Activated CD4-positive, alpha-beta memory T cell treated with anti-CD3 and anti-CD28 coated beads, Interleukin-2, amount 10 ng/mL, durations not matched to agents 7 days and 5 days (primary cell): ENCODE results near the gene NCKAP1. TPM values are rescaled to one million over a fixed set of nuclear protein-coding genes. Genes with fewer than 3 reads are reported as not detected.
"Not testable (repeated sequence)": the region's sequence is repeated elsewhere in the genome, so short reads cannot be mapped to it uniquely, and the experiment has no call there.

Experiments
- CTCF ChIA-PET: fragments of 350-600 bp; sonication (Branson Sonifier 250); formaldehyde crosslinking; loops from one replicate; lab custom pipeline; 2021; ENCODE audit warnings: antibody characterized with exemption, inconsistent platforms; lab: Charles Lee
- POLR2A ChIA-PET: fragments of 350-600 bp; sonication (Branson Sonifier 250); formaldehyde crosslinking; loops from one replicate; lab custom pipeline; 2021; ENCODE audit warnings: antibody characterized with exemption; lab: Charles Lee
- DNase-seq: peaks from one replicate; pipeline ENCODE4 v3.0.0-alpha.2; 2020
- H3K27ac Mint-ChIP-seq: one replicate; pipeline ENCODE4 v1.8.0; 2021; ENCODE audit warnings: mild to moderate bottlenecking, mixed read lengths
- H3K27me3 Mint-ChIP-seq: one replicate; pipeline ENCODE4 v1.8.0; 2021; ENCODE audit warnings: mixed read lengths
- H3K36me3 Mint-ChIP-seq: one replicate; pipeline ENCODE4 v1.8.0; 2021; ENCODE audit warnings: low read depth, mixed read lengths
- H3K4me1 Mint-ChIP-seq: one replicate; pipeline ENCODE4 v1.8.0; 2021; ENCODE audit warnings: mixed read lengths
- H3K4me3 Mint-ChIP-seq: one replicate; pipeline ENCODE4 v1.8.0; 2021; ENCODE audit warnings: mild to moderate bottlenecking, mixed read lengths
- H3K9me3 Mint-ChIP-seq: one replicate; pipeline ENCODE4 v1.8.0; 2021; ENCODE audit warnings: mixed read lengths
- total RNA-seq, 2 experiments: library from RNA; stranded (reverse); gene quantifications; one replicate each; pipeline ENCODE4 v1.2.3, GENCODE V29; 2021

NCKAP1 gene
- total RNA-seq, 2 experiments from 2014 or later: 4.1 to 4.3 TPM

DNA sequence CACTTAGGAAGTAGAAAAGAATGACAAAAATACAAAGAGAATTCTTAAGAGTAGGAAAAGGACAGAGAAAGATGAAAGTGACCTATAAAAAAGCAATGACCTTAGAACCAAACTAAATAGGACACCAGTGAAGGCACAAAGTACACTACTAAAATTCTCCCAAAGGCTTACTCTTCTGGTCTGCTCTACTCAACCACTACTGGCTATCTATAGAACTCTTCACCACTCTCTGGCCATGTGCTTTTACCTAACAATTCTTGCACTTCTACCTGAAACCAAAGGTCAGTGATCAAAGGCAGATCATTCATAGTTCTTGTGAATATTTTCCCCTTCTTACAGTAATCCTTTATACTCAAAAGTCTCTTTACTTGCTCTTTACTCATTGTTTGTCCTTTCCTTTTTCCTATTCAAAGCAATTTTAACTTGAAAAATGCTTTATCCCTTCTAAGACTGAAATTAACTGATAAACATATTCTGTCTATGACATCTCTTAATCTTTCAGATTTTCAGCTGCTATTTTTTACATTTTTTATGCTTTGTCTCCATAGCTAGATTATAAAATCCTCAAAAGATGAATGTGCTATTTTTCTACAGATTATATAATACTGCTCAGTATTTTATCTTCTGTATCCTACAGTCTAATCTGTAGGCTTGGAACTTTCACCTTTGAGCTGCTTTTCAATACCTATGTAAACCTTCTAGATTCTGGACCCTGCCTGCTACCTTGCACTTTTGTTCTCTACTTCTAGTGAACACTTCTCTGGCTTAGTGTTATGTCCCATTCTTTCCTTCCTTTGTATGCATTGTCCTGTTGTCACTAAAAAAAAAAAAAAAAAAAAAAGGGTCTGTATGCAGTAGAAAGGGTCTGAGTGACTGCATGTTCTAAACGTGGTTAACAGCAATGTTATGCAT lies 64.6 kb downstream of the NCKAP1 start:
- no peak for DNase-seq
- Mint-ChIP-seq H3K9me3 (peaks cover 4% of the 10 kb centered on the region), H3K4me3 (no peak overlapping the region), H3K27ac (no peak overlapping the region), H3K4me1 (no peaks in the 10 kb centered on the region), H3K36me3 (peaks cover 6% of the 10 kb centered on the region), H3K27me3 (no peaks in the 10 kb centered on the region)
- ChIA-PET CTCF (interaction anchor here (0.7 kb wide), 1 partner anchor 102 kb away, joined by 7 read pairs; no protein-coding TSS in a partner anchor), POLR2A (no interaction called here)

DNA sequence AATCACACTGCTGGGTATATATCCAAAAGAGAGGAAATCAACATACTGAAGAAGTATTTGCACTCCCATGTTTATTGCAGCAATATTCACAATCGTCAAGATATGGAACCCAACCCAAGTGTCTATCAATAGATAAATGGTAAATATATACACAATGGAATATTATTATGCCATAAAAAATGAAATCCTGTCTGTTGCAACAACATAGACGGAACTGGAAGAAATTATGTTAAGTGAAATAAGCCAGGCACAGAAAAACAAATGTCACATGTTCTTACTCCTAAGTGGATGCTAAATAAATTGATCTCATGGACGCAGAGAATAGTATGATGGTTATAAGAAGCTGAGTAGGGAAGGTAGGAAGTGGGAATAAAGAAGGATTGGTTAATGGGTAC lies 65.7 kb downstream of the NCKAP1 start:
- H3K4me3 Mint-ChIP-seq: no peak overlapping the region
- peaks cover 6% of the 10 kb centered on the region for H3K36me3 Mint-ChIP-seq
- DNase-seq: no peak
- H3K9me3 Mint-ChIP-seq: peaks cover 4% of the 10 kb centered on the region
- no peaks in the 10 kb centered on the region for H3K4me1 Mint-ChIP-seq
- ChIA-PET CTCF (no interaction called here), POLR2A (no interaction called here)
- no peaks in the 10 kb centered on the region for H3K27me3 Mint-ChIP-seq
- no peak overlapping the region for H3K27ac Mint-ChIP-seq

DNA sequence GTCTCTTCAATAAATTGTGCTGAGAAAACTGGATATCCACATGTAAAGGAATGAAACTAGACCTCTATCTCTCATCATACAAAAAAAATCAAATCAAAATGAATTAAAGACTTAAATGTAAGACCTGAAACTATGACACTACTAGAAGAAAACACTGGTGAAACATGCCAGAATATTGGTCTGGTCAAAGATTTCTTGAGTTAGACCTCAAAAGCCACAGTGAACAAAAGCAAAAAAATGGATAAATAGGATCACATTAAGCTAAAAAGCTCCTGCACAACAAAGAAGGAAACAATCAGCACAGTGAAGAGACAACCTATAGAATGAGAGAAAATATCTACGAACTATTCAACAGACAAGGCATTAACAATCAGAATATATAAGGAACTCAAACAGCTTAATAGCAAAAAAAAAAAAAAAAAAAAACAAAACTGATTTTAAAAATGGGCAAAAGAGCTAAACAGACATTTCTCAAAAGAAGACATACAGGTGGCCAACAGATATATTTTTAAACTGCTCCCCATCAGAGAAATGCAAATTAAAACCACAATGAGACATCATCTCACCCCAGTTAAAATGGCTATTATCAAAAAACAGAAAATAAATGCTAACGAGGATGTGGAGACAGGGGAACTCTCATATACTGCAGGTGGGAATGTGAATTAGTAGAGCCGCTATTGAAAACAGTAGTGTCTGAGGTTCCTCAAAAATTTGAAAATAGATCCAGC lies 66.3 kb downstream of the NCKAP1 start:
- Mint-ChIP-seq H3K4me1 (no peaks in the 10 kb centered on the region), H3K27me3 (no peaks in the 10 kb centered on the region), H3K4me3 (no peak overlapping the region), H3K9me3 (peaks cover 4% of the 10 kb centered on the region), H3K27ac (no peak overlapping the region), H3K36me3 (peaks cover 6% of the 10 kb centered on the region)
- POLR2A ChIA-PET: no interaction called here
- DNase-seq: no peak
- CTCF ChIA-PET: interaction anchor here (0.6 kb wide), 1 partner anchor 10 kb away, joined by 4 read pairs; no protein-coding TSS in a partner anchor

DNA sequence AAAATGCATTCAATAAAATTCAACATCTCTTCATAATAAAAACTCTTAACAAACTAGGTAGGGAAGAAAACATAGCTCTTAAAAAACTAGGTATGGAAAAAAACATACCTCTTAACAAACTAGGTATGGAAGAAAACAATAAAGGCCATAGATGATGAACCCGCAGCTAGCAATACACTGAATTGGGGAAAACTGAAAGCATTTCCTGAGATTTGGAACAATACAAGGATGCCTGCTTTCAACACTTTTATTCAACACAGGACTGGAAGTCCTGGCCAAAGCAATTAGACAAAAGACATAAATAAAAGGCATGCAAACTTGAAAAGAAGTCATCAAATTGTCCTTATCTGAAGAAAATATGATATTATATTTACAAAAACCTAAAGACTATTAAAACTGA lies 67.8 kb downstream of the NCKAP1 start:
- CTCF ChIA-PET: no interaction called here
- Mint-ChIP-seq H3K27me3 (no peaks in the 10 kb centered on the region), H3K4me1 (no peaks in the 10 kb centered on the region), H3K27ac (no peak overlapping the region), H3K9me3 (peaks cover 4% of the 10 kb centered on the region), H3K4me3 (no peak overlapping the region), H3K36me3 (peaks cover 6% of the 10 kb centered on the region)
- POLR2A ChIA-PET: no interaction called here
- DNase-seq: no peak

DNA sequence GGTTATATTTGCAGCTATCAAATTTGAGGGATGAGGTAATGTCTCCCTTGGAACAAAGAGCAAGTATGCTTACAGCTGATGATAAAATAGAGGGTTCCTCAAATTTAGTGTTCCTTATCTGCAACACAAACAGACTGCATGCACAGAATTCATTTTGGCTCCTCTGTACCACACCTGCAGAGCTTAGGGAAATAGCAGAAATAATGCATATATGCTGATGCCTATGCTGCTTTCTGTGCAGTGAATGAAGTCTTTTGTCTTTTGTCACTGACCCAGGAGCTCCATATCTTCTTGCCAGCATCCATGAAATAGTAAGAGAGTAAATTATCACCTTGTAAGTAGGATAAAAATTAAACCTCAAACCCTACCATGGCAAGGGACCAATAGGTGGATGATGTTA lies 69.8 kb downstream of the NCKAP1 start:
- H3K36me3 Mint-ChIP-seq: peaks cover 6% of the 10 kb centered on the region
- no peaks in the 10 kb centered on the region for H3K4me1 Mint-ChIP-seq
- ChIA-PET CTCF (interaction anchor here (0.9 kb wide), 1 partner anchor 12 kb away, joined by 3 read pairs; no protein-coding TSS in a partner anchor), POLR2A (no interaction called here)
- H3K27ac Mint-ChIP-seq: no peak overlapping the region
- peaks cover 4% of the 10 kb centered on the region for H3K9me3 Mint-ChIP-seq
- DNase-seq: no peak
- H3K4me3 Mint-ChIP-seq: no peak overlapping the region
- no peaks in the 10 kb centered on the region for H3K27me3 Mint-ChIP-seq

DNA sequence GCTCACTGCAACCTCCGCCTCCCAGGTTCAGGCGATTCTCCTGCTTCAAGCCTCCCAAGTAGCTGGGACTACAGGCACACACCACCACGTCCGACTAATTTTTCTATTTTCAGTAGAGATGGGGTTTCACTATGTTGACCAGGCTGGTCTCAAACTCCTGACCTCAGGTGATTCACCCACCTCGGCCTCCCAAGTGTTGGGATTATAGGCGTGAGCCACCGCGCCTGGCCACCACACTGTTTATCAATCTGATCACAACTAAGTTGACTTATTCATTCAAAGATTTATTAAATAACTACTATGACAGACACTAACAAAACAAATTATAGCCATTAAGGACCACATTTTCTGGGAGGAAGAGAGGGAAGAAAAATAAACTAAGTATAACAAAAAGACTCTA lies 71.9 kb downstream of the NCKAP1 start:
- H3K27ac Mint-ChIP-seq, H3K27me3 Mint-ChIP-seq, H3K36me3 Mint-ChIP-seq, CTCF ChIA-PET, H3K9me3 Mint-ChIP-seq, POLR2A ChIA-PET, H3K4me1 Mint-ChIP-seq, H3K4me3 Mint-ChIP-seq, DNase-seq: not testable (repeated sequence)

DNA sequence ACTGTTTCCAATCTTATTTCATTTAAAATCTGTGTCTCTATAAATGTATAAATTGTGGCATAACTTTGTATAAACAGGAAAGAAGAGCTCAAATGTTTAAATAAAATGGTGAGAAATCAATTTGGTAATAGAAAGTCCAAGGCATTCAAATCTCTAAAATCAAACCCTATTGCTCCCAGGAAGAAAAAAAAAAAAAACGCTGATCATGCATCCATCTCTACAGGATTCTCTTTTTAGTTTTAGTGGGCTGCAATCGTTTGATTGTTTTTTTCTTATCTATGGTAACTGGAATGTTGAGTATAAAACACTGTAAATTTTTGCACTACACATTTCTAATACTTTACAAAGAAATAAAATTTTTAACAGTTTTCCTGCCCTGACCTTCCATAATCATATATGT lies 75.6 kb downstream of the NCKAP1 start:
- POLR2A ChIA-PET: no interaction called here
- H3K27ac Mint-ChIP-seq: no peak overlapping the region

DNA sequence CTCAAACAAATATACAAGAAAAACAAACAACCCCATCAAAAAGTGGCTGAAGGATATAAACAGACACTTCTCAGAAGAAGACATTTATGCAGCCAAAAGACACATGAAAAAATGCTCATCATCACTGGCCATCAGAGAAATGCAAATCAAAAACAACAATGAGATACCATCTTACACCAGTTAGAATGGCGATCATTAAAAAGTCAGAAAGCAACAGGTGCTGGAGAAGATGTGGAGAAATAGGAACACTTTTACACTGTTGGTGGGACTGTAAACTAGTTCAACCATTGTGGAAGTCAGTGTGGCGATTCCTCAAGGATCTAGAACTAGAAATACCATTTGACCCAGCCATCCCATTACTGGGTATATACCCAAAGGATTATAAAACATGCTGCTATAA lies 77.4 kb downstream of the NCKAP1 start:
- H3K9me3 Mint-ChIP-seq, DNase-seq, H3K4me3 Mint-ChIP-seq, CTCF ChIA-PET, H3K4me1 Mint-ChIP-seq, H3K27ac Mint-ChIP-seq, H3K36me3 Mint-ChIP-seq, H3K27me3 Mint-ChIP-seq, POLR2A ChIA-PET: not testable (repeated sequence)

More for the DNA sequence above, 75.6 kb downstream of the NCKAP1 start:
- CTCF ChIA-PET: interaction anchor here (0.7 kb wide), 1 partner anchor 9 kb away, joined by 4 read pairs; no protein-coding TSS in a partner anchor
- Mint-ChIP-seq H3K9me3 (no peaks in the 10 kb centered on the region), H3K4me1 (no peaks in the 10 kb centered on the region), H3K36me3 (peaks cover 7% of the 10 kb centered on the region), H3K27me3 (no peaks in the 10 kb centered on the region), H3K4me3 (no peak overlapping the region)
- no peak for DNase-seq

DNA sequence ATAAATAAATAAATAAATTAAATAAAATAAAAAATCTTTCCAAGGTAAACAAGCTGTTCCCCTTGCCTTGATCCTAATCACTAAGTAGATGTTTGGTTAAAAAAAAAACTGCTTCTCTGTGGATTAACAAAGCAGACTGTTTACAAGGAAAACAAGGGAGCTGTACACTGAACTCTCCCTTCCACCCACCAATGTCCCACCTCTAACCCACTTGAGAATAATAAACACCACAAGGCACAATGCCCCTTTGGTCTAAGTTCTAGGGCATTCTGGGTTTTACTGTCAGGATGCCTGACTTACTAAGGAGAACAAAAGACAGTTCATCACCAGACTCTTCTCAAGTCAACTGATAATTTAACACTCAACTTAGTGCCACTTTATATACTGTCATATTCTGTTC lies 83.5 kb downstream of the NCKAP1 start:
- Mint-ChIP-seq H3K27me3 (no peaks in the 10 kb centered on the region), H3K9me3 (no peaks in the 10 kb centered on the region), H3K36me3 (peaks cover 8% of the 10 kb centered on the region), H3K27ac (no peak overlapping the region), H3K4me1 (peaks cover 27% of the 10 kb centered on the region), H3K4me3 (no peak overlapping the region)
- POLR2A ChIA-PET: no interaction called here
- CTCF ChIA-PET: no interaction called here
- no peak for DNase-seq

DNA sequence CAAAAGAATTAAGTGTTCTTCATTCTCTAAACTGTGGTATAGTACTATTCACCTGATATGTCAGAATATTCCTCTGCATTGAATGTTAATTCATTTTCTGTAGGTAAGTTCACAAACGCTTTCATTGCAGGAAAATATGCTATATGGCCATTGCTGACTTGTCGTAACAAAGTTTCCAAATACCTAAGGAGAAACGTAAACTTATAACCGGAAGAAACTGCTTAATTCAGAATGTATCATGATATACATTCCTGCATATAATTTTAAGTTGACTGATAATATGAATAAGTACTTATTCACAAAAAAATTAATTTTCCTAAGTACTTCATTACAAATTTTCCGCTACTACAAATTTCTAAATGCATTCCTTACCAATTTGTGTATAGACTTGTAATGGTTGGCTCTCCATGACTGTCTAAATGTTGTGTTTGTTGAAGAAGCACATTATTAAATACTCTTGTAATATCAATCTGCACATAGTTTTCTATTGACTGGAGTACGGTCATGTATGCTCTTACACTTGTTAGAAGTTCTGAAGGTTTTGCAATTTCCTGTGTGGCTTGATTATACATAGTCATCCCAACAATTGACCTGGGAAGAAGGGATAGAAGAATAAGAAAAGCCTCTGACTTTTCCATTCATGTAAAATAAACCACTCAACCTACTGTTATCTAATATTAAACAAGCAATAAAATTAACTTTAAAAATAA lies 85.4 kb downstream of the NCKAP1 start:
- no peaks in the 10 kb centered on the region for H3K9me3 Mint-ChIP-seq
- peaks cover 8% of the 10 kb centered on the region for H3K36me3 Mint-ChIP-seq
- ChIA-PET POLR2A (interaction anchor here (1.1 kb wide), 2 partner anchors 54 to 239 kb away, joined by 3 read pairs; no protein-coding TSS in a partner anchor), CTCF (interaction anchor here (0.7 kb wide), 1 partner anchor 218 kb away, joined by 3 read pairs; no protein-coding TSS in a partner anchor)
- no peaks in the 10 kb centered on the region for H3K27me3 Mint-ChIP-seq
- H3K4me1 Mint-ChIP-seq: peaks cover 40% of the 10 kb centered on the region
- peak overlapping the region; percentile 47 for H3K27ac Mint-ChIP-seq
- no peak overlapping the region for H3K4me3 Mint-ChIP-seq
- DNase-seq: no peak

DNA sequence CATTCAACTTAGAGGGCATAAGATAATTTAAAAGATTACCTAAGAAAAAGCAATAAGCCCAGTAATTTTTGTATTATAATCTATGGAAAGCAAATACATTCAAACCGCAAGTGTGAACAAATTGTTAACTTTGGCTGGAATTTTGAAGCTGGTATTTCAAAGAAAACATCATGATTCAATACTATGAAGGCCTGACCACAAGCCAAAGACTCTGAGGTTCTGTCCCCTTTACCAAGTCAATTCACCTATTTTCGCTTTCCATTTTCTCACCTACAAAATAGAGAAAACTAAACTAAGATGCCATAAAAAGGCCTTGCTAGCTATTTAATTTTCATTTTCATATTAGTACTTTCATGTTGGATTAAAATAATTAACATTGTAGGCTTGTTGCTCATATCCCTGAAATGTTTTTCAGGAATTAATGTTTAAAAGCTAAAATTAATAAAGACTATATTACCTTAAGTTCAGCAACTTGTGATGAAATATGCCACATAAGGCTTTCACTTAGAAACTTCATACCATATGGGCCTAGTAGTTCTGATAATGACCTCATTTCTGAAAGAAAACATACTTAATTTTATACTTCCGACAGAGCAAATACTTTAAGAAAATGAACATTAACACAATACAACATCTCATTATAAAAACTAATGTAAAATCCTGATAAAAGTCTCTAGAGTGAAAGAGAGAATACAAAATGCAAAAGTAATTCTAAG lies 86.2 kb downstream of the NCKAP1 start:
- CTCF ChIA-PET: interaction anchor here (2.1 to 2.5 kb wide), 2 partner anchors 10 to 28 kb away, joined by 9 read pairs; no protein-coding TSS in a partner anchor
- POLR2A ChIA-PET: interaction anchor here (1.1 kb wide), 2 partner anchors 53 to 239 kb away, joined by 3 read pairs; no protein-coding TSS in a partner anchor
- H3K36me3 Mint-ChIP-seq: peaks cover 8% of the 10 kb centered on the region
- H3K4me1 Mint-ChIP-seq: peaks cover 42% of the 10 kb centered on the region
- no peaks in the 10 kb centered on the region for H3K9me3 Mint-ChIP-seq
- peak; percentile 22 for DNase-seq
- H3K4me3 Mint-ChIP-seq: no peak overlapping the region
- peak overlapping the region; percentile 47 for H3K27ac Mint-ChIP-seq
- H3K27me3 Mint-ChIP-seq: no peaks in the 10 kb centered on the region

DNA sequence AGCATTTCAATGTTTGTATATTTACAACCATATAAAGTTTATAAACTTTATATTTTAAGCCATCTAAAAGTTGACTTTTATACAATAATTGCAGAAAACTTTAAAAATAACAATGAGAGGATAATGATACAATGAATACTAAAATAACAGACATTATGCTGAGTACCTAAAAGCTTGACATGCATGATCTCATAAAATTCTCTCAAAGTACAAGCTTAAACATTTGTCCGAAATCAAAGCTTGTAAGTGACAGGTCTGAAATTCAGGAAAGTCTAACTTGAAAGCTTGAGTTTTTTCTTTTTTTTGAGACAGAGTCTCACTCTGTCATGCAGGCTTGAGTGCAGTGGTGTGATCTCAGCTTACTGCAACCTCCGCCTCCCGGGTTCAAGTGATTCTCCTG lies 87.7 kb downstream of the NCKAP1 start:
- Mint-ChIP-seq H3K27me3 (no peaks in the 10 kb centered on the region), H3K36me3 (peaks cover 12% of the 10 kb centered on the region), H3K4me3 (no peak overlapping the region), H3K27ac (no peak overlapping the region), H3K4me1 (peaks cover 53% of the 10 kb centered on the region), H3K9me3 (no peaks in the 10 kb centered on the region)
- POLR2A ChIA-PET: interaction anchor here (1.2 to 1.4 kb wide), 2 partner anchors 174 to 235 kb away, joined by 3 read pairs; partner anchors contain the start of genes DNAJC10 and NUP35
- no peak for DNase-seq
- CTCF ChIA-PET: interaction anchor here (0.8 to 2.5 kb wide), 3 partner anchors 9 to 284 kb away, joined by 3 to 9 read pairs (median 9); no protein-coding TSS in a partner anchor
